SH-SY5Y (cell line): ENCODE data around the gene NDUFAB1.

Experiments used
- GATA2 ChIP-seq: IDR thresholded peaks from 2 replicates; pipeline ENCODE4 v1.6.1; 2011; ENCODE audit warnings: mild to moderate bottlenecking, low read depth, low read length
- GATA3 ChIP-seq: IDR thresholded peaks from 2 replicates; pipeline ENCODE4 v1.6.1; 2011; ENCODE audit warnings: low read depth, mild to moderate bottlenecking, low read length, moderate library complexity

Gene NDUFAB1

GRCh38 chr16:23595246-23595950 is 718 bp downstream of the NDUFAB1 start:
- TF ChIP-seq GATA2 = no peak
- TF ChIP-seq GATA3 = no peak

GRCh38 chr16:23594186-23594585 is 1.9 kb downstream of the NDUFAB1 start:
- TF ChIP-seq GATA3 (no peak), GATA2 (no peak)

- TF ChIP-seq GATA3 (no peak), GATA2 (no peak)
These were observed 5.9 kb downstream of the NDUFAB1 start for GRCh38 chr16:23590181-23590580.

GRCh38 chr16:23587726-23588125 is 8.4 kb downstream of the NDUFAB1 start:
- TF ChIP-seq GATA3 (no peak), GATA2 (no peak)

- TF ChIP-seq GATA3 (no peak), GATA2 (no peak)
These were observed 11.7 kb downstream of the NDUFAB1 start for GRCh38 chr16:23584186-23585076.

- TF ChIP-seq GATA3 (no peak), GATA2 (no peak)
These were observed 14.4 kb downstream of the NDUFAB1 start for GRCh38 chr16:23581764-23582163.

- TF ChIP-seq GATA2 (no peak), GATA3 (no peak)
These were observed 15.7 kb downstream of the NDUFAB1 start for GRCh38 chr16:23580391-23580790.

GRCh38 chr16:23579371-23579770 is 16.7 kb downstream of the NDUFAB1 start:
- TF ChIP-seq GATA3 (no peak), GATA2 (no peak)

- TF ChIP-seq GATA2 = no peak
- no peak for TF ChIP-seq GATA3
These were observed 17.9 kb downstream of the NDUFAB1 start for GRCh38 chr16:23578101-23578830.

GRCh38 chr16:23577493-23577892 is 18.6 kb downstream of the NDUFAB1 start:
- no peak for TF ChIP-seq GATA3
- no peak for TF ChIP-seq GATA2

- no peak for TF ChIP-seq GATA3
- TF ChIP-seq GATA2 = no peak
These were observed 20.3 kb downstream of the NDUFAB1 start for GRCh38 chr16:23575834-23576233.

- TF ChIP-seq GATA2 (no peak), GATA3 (no peak)
These were observed 22.3 kb downstream of the NDUFAB1 start for GRCh38 chr16:23573817-23574216.

- TF ChIP-seq GATA2 (no peak), GATA3 (no peak)
These were observed 23.7 kb downstream of the NDUFAB1 start for GRCh38 chr16:23572394-23572793.

- TF ChIP-seq GATA3 (no peak), GATA2 (no peak)
These were observed 24.2 kb downstream of the NDUFAB1 start for GRCh38 chr16:23571895-23572294.

- TF ChIP-seq GATA2 (no peak), GATA3 (no peak)
These were observed 25.0 kb downstream of the NDUFAB1 start for GRCh38 chr16:23570992-23571632.
